Forelimb muscle (tissue), 1 donor: ENCODE results near the gene FBLN2. TPM values are rescaled to one million over a fixed set of nuclear protein-coding genes. Genes with fewer than 3 reads are reported as not detected.

Experiments used
- DNase-seq: peaks from one replicate; pipeline ENCODE4 v3.0.0-alpha.2; 2013; ENCODE audit warnings: low read depth
- polyA plus RNA-seq: library from polyadenylated mRNA; unstranded; fragments of 120-200 nt; gene quantifications from one replicate; pipeline ENCODE4 v1.2.1, GENCODE V29; 2013; ENCODE audit not compliant: insufficient read length

FBLN2 gene
- polyA plus RNA-seq, 1 donor, result 35.1 TPM

DNA sequence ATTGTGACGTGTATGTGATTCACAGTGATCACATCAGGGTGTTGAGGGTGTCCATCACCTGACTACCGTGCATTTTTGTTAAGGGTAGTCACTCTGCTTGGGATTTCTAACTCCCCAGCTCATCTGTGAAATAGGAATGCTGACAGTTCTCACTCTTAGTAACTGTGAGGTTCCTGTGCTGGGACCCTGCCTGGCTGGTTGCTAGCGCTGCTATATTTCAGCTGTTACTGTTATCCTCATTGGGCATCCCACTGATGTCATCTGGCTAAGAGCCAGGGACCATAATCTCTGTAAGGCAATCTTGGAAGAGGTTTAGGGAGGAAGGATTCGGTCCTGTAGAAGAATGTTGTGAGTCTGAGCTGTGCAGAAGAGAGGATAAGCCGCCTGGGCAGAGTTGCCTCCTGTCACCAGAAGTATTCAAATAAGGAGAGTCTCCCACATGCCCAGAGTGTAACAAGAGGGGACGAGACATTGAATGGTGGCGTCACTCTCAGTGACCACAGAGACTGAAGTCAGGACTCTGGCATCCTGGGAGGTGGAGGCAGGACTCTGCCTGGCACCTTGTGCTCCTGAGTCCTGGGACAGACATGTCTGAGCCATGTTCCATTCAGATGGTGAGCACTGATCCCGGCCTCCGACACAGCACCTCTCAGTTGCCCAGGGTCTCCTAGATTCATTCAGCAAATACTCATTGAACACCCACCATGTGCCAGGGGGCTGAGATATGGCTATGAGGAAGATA, 52.2 kb downstream of the FBLN2 start:
- DNase-seq, result no peak

DNA sequence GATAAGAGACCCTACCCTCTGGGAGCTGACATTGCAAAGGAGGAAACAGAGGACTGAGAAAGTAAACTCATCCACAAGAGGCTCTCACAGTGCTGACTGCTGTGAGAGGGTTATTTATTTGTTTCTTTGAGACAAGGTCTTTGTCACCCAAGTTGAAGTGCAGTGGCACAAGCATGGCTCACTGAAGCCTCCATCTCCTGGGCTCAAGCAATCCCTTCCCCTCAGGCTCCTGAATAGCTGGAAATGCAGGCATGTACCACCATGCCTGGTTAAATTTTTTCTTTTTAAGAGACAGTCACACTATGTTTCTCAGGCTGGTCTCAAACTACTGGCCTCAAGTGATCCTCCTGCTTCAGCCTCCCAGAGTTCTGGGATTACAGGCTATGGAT, 52.8 kb downstream of the FBLN2 start:
- no peak for DNase-seq

DNA sequence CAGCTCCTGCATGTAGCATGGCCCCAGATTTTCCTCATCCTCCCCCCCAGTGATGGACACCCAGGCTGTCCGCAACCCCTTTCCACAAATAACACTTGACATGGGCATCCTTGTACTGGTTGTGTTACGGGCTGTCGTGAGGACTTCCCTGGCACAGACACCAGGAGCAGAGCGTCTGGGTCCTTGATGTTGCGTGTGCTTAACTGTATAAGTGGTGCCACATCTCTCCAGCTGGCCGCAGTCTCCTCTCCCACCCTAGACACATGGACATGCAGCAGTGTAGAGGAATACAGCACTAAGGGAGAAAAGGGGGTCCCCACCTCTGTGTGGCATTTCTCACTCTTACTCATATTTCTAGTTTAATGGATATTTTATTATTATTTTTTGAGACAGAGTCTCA, 56.6 kb downstream of the FBLN2 start:
- no peak for DNase-seq

DNA sequence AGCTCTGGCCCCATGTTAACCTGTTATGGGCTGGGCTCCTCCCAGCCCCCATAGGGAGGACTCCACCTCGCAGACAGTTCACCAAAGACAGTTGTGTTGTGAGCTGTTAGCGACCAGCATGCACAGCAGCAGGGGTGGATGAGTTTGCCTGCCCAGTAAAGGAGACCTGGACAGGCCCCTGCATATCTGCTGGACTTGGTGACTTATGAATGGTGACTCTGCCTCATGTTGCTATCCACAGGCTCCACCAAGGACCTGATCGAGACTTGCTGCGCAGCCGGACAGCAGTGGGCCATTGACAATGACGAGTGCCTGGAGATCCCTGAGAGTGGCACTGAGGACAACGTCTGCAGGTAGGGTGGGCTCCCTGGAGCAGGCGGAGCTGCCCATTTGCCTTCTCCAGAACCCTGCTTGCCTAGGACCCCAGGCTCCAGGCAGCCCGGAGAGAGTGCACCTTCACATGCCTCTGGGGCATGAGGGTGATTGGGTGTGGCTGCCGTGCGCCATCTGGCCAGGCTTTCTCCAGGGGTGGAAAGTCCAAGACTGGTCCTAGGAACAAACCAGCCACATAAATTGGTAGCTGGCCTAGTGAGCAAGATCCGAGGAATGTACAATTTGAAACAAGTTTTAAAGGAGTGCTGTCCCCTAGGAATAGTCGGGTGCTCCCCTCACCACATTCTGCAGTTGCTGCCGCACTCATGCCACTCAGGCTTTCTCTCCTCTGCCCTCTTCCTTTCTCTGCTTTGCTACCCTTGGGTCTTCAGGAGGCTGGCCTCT, 59.1 kb downstream of the FBLN2 start:
- no peak for DNase-seq

DNA sequence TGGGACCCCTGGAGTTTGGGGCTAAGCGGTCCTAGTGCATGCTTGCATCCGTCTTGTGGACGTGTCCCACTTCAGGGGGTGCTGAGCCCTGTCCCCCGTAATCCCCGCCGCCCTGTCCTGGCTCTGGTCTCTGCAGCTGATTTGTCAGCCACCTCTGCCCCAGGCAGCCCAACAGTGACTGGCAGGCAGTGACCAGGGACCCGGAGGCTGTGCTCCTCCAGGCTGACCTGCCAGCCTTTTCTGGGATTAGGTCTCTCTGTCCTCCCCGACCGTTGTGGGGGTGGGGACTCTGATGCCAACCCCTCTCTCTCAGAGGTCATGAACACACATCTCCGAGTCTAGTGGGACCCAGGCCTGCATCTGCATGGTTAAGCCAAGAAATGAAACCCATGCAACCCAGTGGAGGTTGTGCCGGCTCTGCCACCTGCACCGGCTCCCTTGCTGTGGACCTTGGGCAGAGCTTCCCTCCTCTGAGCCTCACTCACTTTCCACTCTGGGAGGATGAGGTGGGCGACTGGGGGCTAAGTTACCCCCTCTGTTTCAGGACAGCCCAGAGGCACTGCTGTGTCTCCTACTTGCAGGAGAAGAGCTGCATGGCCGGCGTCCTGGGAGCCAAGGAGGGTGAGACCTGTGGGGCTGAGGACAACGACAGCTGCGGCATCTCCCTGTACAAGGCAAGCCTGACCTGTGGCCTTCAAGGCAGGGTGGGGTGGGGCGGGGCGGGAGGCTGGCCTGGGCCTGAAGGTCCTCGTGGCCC, 60.2 kb downstream of the FBLN2 start:
- no peak for DNase-seq

DNA sequence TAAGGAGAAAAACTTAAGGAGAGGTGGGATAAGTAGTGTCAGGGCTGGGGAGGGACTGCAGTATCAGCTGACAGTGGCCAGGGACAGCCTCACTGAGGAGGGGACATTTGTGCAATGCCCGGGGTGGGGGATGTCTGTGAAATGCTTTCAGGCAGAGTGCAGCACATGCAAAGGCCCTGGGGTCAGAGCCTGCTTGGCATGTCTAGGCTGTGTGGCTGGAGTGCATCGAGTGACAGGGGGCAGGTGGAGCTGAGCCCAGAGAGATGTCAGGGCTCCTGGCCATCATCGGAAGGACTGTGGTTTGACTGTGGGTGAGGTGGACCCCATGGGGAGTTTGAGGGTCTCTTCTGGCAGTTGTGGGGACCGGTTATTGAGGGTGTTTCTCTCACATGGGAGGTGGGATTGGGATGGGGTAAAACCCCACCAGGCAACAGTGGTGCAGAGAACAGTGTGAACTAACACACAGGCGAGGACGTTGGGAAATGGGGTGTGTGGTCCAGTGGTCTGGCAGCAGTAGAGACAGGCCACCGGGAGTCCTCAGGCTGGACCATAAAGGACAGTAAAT, 61.2 kb downstream of the FBLN2 start:
- DNase-seq, result no peak

DNA sequence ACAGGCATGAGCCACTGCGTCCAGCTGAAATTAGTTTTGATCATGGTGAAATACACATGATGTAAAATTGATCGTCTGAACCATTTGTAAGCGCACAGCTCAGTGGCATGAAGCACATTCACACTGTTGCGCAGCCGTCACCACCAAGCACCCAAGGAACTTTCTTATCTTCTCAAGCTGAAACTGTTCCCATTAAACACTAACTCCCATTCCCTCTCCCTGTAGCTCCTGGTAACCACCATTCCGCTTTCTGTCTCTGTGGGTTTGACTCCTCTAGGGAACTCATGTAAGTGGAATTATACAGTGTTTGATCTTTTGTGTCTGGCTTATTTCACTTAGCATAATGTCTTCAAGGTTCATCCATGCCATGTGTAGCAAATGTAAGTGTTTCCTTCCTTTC, 62.3 kb downstream of the FBLN2 start:
- no peak for DNase-seq

DNA sequence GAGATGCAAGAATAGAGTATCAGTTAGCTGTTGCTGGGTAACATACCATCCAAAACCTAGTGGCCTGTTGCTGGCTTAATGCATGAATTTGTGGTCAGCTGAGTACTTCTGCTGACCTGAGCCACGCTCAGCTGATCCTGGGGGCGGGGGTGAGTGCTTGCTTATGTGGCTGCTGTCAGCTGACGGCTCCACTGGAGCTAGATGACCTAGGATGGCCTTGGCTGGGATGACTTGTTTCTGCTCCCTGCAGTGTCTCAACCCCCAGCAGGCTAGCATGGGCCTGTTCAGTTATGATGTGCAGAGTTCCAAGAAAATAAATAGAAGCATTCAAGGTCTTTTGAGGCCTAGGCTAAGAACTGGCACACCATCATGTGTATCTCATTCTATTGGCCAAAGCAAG, 63.9 kb downstream of the FBLN2 start:
- no peak for DNase-seq

DNA sequence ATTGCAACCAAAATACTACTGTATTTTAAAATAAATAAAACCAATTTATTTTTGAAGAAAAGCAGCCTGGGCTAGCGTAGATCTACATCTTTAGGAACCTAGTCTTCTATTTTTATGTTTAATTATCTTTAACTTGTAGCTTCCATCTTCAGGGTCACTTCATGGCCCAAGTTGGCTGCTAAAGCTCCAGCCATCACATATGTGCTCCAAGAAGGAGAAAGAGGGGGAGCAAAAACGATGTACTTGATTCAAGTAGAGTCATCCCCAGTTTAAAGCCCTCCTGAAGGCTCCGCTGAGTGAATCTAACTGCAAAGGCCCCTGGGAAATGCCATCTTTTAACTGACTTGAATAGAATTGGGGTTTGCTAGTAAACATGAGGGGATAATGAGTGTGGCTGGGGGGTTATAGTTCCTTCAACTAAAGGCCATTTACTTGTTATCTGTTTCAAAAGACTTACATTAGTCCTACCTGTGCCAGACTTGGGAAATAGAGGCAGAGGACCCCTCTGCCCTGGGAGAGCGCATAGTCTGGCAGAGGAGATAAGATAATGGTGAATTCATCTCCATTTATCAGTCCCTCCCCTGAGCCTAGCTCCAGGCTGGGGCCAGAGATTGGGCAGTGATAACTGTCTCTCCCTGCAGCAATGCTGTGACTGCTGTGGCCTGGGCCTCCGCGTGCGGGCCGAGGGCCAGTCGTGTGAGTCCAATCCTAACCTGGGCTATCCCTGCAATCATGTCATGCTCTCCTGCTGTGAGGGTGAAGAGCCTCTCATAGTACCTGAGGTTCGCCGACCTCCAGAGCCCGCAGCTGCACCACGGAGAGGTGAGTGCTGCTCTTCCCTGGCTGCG, 64.6 kb downstream of the FBLN2 start:
- DNase-seq, result no peak

DNA sequence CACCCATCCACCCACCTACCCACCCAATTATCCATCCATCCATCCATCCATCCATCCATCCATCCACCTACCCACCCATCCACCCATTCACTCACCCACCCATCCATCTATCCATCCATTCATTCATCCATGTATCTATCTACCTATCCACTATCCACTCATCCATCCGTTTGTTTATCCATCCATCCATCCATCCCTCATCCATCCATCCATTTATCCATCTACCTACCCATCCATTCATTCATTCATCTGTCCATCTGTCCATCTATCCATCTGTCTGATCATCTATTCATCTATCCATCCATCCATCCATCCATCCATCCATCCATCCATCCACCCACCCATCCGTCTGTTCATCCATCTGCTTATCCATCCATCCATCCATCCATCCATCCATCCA, 65.7 kb downstream of the FBLN2 start:
- no peak for DNase-seq

DNA sequence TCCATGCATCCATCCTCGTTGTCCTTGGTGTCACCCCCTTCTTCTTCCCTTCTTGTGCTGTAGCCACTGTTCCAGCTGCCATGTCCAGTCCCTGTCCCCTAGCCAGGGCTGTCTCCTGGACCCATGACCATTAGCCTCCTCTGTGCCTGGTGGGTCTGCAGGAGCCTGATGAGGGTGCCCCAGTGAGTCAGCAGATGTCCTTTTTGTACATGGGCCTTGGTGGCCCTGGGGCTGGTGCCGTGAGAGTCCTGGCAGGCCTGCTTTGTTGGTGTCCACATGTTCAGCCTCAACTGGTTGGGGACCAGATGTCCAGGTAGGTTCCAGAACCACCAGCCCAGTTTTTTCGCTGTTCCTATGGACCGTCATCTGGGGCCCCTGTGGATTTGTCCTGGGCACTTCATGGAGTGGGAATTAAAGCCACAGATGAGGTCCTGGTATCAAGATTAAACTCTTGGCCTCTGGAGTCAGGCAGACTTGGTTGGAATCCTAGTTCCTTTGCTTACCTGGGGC, 66.1 kb downstream of the FBLN2 start:
- DNase-seq, result no peak

DNA sequence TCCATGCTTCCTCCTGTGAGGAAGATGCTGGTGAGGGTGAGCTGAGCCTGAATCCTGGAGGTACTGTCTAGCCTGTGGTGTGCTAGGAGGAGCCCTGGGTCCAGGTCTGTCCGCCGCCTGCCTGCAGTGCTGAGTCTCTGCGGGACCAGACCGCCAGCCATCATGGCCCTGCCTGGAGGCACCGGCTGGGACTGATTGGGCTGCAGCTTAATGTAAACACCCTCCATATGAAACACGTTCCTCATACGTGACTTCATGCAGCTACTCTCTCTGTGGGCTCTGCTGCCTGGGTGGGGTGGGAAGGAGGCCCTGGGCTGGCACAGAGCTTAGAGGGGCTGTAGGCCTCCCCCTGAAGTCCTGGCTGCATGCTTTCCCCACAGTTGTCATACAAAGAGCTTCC, 67.4 kb downstream of the FBLN2 start:
- DNase-seq, result no peak

DNA sequence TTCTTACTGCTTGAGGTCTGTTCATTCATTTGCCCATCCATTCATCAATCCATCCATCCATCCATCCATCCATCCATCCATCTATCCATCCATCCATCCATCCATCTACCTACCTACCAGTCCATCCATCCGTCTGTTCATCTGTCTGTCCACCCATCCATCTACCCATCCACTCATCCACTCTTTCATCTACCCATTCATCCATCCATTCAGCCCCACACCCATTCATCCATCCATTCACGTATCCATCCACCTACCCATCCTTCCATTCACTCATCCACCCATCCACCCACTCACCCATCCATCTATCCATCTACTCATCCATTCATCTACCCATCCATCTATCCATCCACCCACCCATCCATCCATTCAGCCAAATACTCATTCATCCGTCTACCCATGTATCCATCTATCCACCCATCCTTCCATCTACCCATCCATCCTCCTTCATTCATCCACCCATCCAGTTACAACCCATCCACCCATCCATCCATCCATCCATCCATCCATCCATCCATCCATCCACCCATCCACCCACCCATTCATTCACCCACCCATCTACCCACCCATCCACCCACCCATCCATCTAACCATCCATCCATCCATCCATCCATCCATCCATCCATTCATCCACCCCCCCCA, 68.3 kb downstream of the FBLN2 start:
- no peak for DNase-seq

DNA sequence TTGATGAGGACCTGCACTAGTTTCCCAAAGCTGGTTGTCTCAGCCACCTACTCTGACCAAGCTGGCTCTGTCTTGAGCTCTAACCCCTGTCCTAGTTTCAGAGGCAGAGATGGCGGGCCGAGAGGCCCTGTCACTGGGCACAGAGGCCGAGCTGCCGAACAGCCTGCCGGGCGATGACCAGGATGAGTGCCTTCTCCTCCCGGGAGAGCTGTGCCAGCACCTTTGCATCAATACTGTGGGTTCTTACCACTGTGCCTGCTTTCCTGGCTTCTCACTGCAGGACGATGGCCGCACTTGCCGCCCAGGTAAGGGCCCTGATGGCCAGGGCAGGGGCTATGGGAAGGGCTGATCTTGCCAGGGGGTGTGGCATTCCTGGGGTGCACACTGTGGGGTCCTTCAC, 69.1 kb downstream of the FBLN2 start:
- no peak for DNase-seq

DNA sequence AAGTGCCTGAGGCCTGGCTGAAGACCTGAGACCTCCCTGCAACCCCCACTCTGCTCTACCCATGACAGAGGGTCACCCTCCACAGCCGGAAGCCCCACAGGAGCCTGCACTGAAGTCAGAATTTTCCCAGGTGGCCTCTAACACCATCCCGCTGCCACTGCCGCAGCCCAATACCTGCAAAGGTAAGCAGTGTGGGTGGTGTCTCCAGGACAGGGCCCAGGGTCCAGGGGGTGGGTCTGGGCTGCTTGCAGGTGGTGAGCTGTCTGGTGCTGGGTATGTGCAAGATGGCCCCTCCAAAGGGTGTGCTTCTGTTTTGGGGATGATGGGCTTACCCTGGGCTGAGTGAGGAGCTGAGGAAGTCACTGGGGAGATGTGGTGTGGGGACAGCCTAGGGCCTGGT, 69.9 kb downstream of the FBLN2 start:
- no peak for DNase-seq

DNA sequence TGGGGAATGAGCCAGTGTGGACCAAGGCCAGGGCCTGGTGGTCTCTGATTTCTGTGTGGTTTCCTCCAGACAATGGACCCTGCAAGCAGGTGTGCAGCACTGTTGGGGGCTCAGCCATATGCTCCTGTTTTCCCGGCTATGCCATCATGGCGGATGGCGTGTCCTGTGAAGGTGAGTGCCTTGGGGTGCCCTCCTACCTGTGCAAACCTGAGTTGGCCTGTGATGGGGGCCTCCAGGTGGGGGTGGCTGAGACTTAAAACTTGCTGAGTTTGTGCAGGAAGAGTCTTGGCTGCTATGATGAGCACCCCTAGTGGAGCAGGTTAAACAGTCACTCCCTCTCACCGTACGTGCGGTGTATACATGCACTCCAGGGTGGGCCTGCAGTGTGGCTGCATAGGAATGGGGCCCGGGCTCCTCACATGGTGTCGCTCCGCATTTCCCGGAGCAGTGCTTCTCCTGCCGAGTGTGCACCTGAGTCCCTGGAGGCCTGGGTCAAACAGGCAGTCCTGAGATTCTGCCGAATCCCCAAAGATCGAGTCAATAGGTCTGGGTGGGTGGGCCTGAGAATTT, 70.8 kb downstream of the FBLN2 start:
- no peak for DNase-seq

DNA sequence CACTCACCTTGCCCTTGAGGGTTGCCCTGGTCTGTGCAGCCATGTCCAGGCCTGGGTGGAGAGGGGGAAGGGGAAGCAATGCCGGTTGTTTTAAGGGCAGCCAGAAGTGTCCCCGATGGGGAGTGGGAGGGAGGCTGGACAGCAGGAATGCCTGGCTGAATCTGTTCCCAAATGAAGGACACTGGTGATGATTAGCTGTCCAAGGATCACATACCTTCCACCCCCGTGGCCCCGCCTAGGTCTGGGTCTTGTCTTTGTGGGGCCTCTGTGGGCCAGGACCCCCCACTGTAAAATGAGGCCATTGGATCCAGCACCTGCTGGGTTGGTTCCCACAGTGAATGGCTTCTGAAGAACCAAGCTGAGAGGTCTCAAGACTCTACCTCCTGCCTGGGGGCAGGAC, 71.4 kb downstream of the FBLN2 start:
- DNase-seq, result no peak

DNA sequence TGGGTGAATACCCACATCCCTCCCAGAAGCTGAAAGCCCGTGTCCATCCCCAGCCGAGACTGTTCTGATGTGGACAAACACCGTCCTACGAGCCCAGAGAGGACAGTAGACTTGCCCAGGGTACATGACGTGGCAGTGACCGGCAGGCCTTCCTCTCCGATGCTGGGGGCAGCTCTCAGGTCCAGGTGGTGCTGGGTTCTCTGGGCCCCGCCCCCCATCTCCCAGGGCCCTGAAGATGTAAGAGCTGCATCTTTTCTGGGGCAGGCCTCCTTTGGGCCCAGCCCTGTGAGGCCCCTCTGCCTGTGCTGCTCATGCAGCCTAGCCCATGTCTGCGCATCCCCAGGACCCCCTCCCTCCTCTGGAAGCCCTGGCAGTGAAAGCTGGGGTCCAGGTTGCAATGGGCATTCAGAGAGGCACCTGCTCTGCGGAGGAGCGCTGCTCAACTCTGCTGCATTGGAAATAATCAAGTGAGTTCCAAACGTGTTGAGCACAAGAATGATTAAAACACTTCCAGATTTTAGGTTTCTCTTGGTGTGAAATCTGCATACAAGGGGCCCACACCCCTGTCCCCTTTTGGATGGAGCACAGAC, 71.9 kb downstream of the FBLN2 start:
- no peak for DNase-seq

DNA sequence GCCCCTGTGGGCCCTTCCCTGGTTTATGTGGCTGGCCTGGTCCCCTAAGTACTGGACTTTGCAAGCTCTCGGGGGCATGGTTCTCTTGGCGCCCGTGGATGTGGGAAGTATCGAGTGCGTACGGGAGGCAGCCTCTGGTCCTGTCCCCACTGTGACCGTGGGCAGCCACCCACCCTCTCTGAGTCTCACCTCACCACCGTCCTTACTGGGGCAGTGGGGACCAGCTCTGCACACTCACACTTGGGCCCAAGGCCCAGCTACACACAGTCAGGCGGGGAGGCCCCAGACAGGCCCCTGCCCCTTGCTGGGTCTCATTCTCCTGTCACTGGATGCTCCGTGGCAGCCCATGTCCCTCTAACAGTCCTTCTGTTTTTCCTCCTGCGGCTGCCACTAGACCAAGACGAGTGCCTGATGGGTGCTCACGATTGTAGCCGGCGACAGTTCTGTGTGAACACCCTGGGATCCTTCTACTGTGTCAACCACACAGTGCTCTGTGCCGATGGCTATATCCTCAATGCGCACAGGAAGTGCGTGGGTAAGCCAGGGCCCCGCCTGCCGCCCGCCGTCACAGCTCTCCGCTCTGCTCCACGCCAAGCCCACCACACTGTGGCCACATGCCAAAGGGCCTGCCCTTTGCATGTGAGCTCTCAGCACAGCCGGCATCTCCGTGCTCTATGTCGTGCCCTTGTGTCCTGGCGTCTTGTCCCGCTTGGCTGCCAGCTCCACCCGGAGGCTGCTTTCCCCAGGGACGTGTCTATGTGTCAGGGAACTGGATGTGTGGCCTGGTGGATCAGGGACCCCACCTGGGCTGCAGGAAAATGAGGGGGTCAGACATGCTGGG, 72.7 kb downstream of the FBLN2 start:
- no peak for DNase-seq
